Endothelial cell of umbilical vein (primary cell): ENCODE measurements around the gene CAMTA1. TPM values are rescaled to one million over a fixed set of nuclear protein-coding genes. Genes with fewer than 3 reads are reported as not detected.

Experiments used
- BruUV-seq: library from RNA; stranded (reverse); fragments of 400-500 nt; replicated peaks from 2 replicates; lab custom pipeline; 2021; lab: Mats Ljungman, UMichigan
- CTCF ChIA-PET: fragments of 300-600, 350-600 bp; sonication (Branson Sonifier 250); formaldehyde crosslinking; loops from one replicate; lab custom pipeline; 2021; ENCODE audit warnings: antibody characterized with exemption, inconsistent platforms; lab: Charles Lee
- POLR2A ChIA-PET: fragments of 300-600, 350-600 bp; sonication (Branson Sonifier 250); formaldehyde crosslinking; loops from one replicate; lab custom pipeline; 2021; ENCODE audit warnings: antibody characterized with exemption, inconsistent platforms; lab: Charles Lee
- DNase-seq: peaks from one replicate; pipeline ENCODE4 v3.0.0-alpha.2; 2011; ENCODE audit warnings: low read depth, low spot score
- FAIRE-seq: peaks from 2 replicates; lab custom pipeline; 2011; peaks lifted over from hg19 to GRCh38; lab: Jason Lieb, UNC
- H2AFZ ChIP-seq: 2 replicates; pipeline ENCODE4 v1.6.0; 2012; ENCODE audit warnings: low read depth, low read length, control low read depth, inconsistent platforms
- H3K27ac ChIP-seq: 2 replicates; pipeline ENCODE4 v1.5.1; 2011; ENCODE audit warnings: low read depth, mild to moderate bottlenecking, control low read depth, low read length, moderate library complexity; ENCODE audit not compliant: insufficient read depth
- H3K27me3 ChIP-seq, 2 experiments: 2 replicates each; pipeline versions ENCODE4 v1.6.0 to v1.6.1; 2011; ENCODE audit warnings: low read length in 2 of 2, mixed read lengths in 1 of 2; ENCODE audit not compliant: control insufficient read depth in 2 of 2, insufficient read depth in 2 of 2
- H3K36me3 ChIP-seq, 2 experiments: 2 replicates in 1 of 2; 3 replicates in 1 of 2; pipeline ENCODE4 v1.5.1; 2011; ENCODE audit warnings: low read length in 2 of 2, mild to moderate bottlenecking in 1 of 2, moderate library complexity in 1 of 2; ENCODE audit not compliant: control insufficient read depth in 2 of 2, insufficient read depth in 2 of 2; ENCODE audit errors: extremely low read depth in 1 of 2
- H3K4me1 ChIP-seq: 3 replicates; pipeline ENCODE4 v1.5.1; 2011; ENCODE audit warnings: mild to moderate bottlenecking, low read length; ENCODE audit not compliant: control insufficient read depth, insufficient read depth; ENCODE audit errors: extremely low read depth
- H3K4me2 ChIP-seq: 2 replicates; pipeline ENCODE4 v1.6.1; 2011; ENCODE audit warnings: low read length, control low read depth, mixed read lengths; ENCODE audit not compliant: insufficient read depth
- H3K4me3 ChIP-seq, 3 experiments: fragments of 200-600 bp in 1 of 3; sonication (generic), shearing (Covaris generic) in 1 of 3; replicated peaks in 1 of 3; 2 replicates each; pipeline ENCODE4 v1.5.1; 2011 to 2016; ENCODE audit warnings: control low read depth in 3 of 3, low read length in 3 of 3, mild to moderate bottlenecking in 2 of 3, inconsistent platforms in 1 of 3, low read depth in 1 of 3, moderate library complexity in 1 of 3; ENCODE audit not compliant: insufficient read depth in 1 of 3
- H3K79me2 ChIP-seq: 2 replicates; pipeline ENCODE4 v1.6.0; 2012; ENCODE audit warnings: low read length, inconsistent platforms; ENCODE audit not compliant: control insufficient read depth, insufficient read depth
- H3K9ac ChIP-seq: replicated peaks from 2 replicates; pipeline ENCODE3; 2011; ENCODE audit warnings: low read length, control low read depth; ENCODE audit not compliant: insufficient read depth; ENCODE audit errors: extremely low read depth
- H3K9me1 ChIP-seq: replicated peaks from 3 replicates; pipeline ENCODE4 v1.6.0; 2011; ENCODE audit warnings: mild to moderate bottlenecking, low read length; ENCODE audit not compliant: control insufficient read depth, insufficient read depth; ENCODE audit errors: extremely low read depth
- H3K9me3 ChIP-seq: replicated peaks from 2 replicates; pipeline ENCODE4 v1.5.1; 2012; ENCODE audit warnings: low read length, inconsistent platforms; ENCODE audit not compliant: control insufficient read depth, insufficient read depth
- H4K20me1 ChIP-seq: replicated peaks from 2 replicates; pipeline ENCODE3; 2011; ENCODE audit warnings: mild to moderate bottlenecking, low read length; ENCODE audit not compliant: control insufficient read depth, insufficient read depth; ENCODE audit errors: extremely low read depth
- CTCF ChIP-seq, 2 donors: IDR thresholded peaks; 1 replicate in 1 of 2; 2 replicates in 1 of 2; pipeline ENCODE4 v1.5.1; 2011; ENCODE audit warnings: low read length in 2 of 2, mild to moderate bottlenecking in 2 of 2, moderate library complexity in 2 of 2, control low read depth in 1 of 2, inconsistent platforms in 1 of 2, low read depth in 1 of 2; ENCODE audit not compliant: insufficient read depth in 1 of 2; ENCODE audit errors: extremely low read depth in 1 of 2
- EZH2 ChIP-seq: IDR thresholded peaks from 2 replicates; pipeline ENCODE4 v1.6.1; 2012; ENCODE audit warnings: borderline replicate concordance, low read depth, mild to moderate bottlenecking, moderate library complexity, low read length, inconsistent platforms; ENCODE audit not compliant: severe bottlenecking
- FOS ChIP-seq: IDR thresholded peaks from 2 replicates; pipeline ENCODE4 v1.6.1; 2011; ENCODE audit warnings: mild to moderate bottlenecking, low read length, moderate library complexity, borderline replicate concordance; ENCODE audit not compliant: insufficient read depth
- GATA2 ChIP-seq: IDR thresholded peaks from 2 replicates; pipeline ENCODE4 v1.7.0; 2011; ENCODE audit warnings: low read depth, mild to moderate bottlenecking, moderate library complexity, mixed read lengths, low read length; ENCODE audit not compliant: insufficient read length, insufficient read depth
- JUN ChIP-seq: IDR thresholded peaks from 2 replicates; pipeline ENCODE4 v1.6.1; 2011; ENCODE audit warnings: borderline replicate concordance, low read depth; ENCODE audit not compliant: insufficient read length, insufficient read depth
- MAX ChIP-seq: IDR thresholded peaks from 2 replicates; pipeline ENCODE4 v1.6.1; 2011; ENCODE audit not compliant: insufficient read depth, insufficient read length
- MYC ChIP-seq: IDR thresholded peaks from one replicate; pipeline ENCODE4 v1.6.1; 2011; ENCODE audit warnings: mild to moderate bottlenecking, low read depth, low read length
- POLR2A ChIP-seq: IDR thresholded peaks from 2 replicates; pipeline ENCODE4 v1.6.1; 2012; ENCODE audit warnings: low read depth, mild to moderate bottlenecking, control low read depth, low read length
- POLR2AphosphoS5 ChIP-seq: IDR thresholded peaks from 2 replicates; pipeline ENCODE4 v1.6.1; 2012; ENCODE audit warnings: low read depth, mild to moderate bottlenecking, control low read depth, low read length, moderate library complexity; ENCODE audit not compliant: insufficient read depth
- dilution Hi-C: fragments of 300-500 bp; cut with MboI; formaldehyde crosslinking; loops from one replicate; pipeline ENCODE4 v1.15.0; 2019; ENCODE audit warnings: low sequenced_read_pairs; ENCODE audit not compliant: extremely low pct_ligation_motif_present
- intact Hi-C: fragments of 100-400 bp; cut with micrococcal nuclease; formaldehyde crosslinking; loops from one replicate; pipeline ENCODE4 v1.10.0; 2022
- polyA plus RNA-seq, 4 experiments: library from polyadenylated mRNA; depleted of rRNA in 3 of 4; stranded (reverse) in 3 of 4; unstranded in 1 of 4; fragments of >200 nt; gene quantifications; 2 replicates each; pipeline versions ENCODE4 v1.2.1 to v1.2.3, GENCODE V29; 2011 to 2012; ENCODE audit warnings: missing spikeins in 1 of 4
- total RNA-seq: library from RNA; stranded (reverse); gene quantifications from 2 replicates; pipeline ENCODE4 v1.2.3, GENCODE V29; 2021

The CAMTA1 gene
- total and polyA plus RNA-seq, 2 donors (not counting 3 experiments of a cell fraction or from before 2014, with no cell fraction given) = 50.8 to 92.7 TPM

- Histone ChIP-seq H3K9me1 (no peaks in the 10 kb centered on the region), H4K20me1 (no peaks in the 10 kb centered on the region), H3K4me1 (peaks cover 2% of the 10 kb centered on the region), H3K9me3 (no peaks in the 10 kb centered on the region), H3K9ac (no peak overlapping the region), H3K4me2 (no peak overlapping the region), H3K27ac (no peak overlapping the region), H3K4me3 (no peak overlapping the region), H3K27me3 (no peaks in the 10 kb centered on the region), H3K36me3 (no peaks in the 10 kb centered on the region), H3K79me2 (no peaks in the 10 kb centered on the region), H2AFZ (no peak overlapping the region)
- intact Hi-C loops (no loop called here), dilution Hi-C loops (no loop called here)
- FAIRE-seq (no peak), DNase-seq (peak; percentile 72)
- POLR2A ChIA-PET = no interaction called here
- no peak for TF ChIP-seq MAX
- no peak for TF ChIP-seq EZH2
- TF ChIP-seq JUN = no peak
- TF ChIP-seq FOS = no peak
- no peak for TF ChIP-seq POLR2A
- TF ChIP-seq CTCF (IDR thresholded peaks at IDR 0.05; ENCODE audit: extremely low read depth in 1 of 2, insufficient read depth in 1 of 2, low read depth in 1 of 2, low read length in 2 of 2) = no peak
- no peak for TF ChIP-seq MYC
- no peak for TF ChIP-seq POLR2AphosphoS5
- no peak for TF ChIP-seq GATA2
- CTCF ChIA-PET = interaction anchor here (0.9 to 2.7 kb wide), 6 partner anchors 24 to 192 kb away, joined by 3 to 10 read pairs (median 4); no protein-coding TSS in a partner anchor
- no TSS peak for BruUV-seq
These were observed 126.7 kb downstream of the CAMTA1 start for GRCh38 chr1:6911974-6912373.
